LHCN-M2 (cell line): ENCODE measurements around the gene COL5A1. TPM values are rescaled to one million over a fixed set of nuclear protein-coding genes. Genes with fewer than 3 reads are reported as not detected.
A peak's percentile ranks its signal among the peaks of the same experiment; 100 is the strongest.
"Not testable (repeated sequence)": the region's sequence is repeated elsewhere in the genome, so short reads cannot be mapped to it uniquely, and the experiment has no call there.

Experiments used
- DNase-seq: peaks from one replicate; pipeline ENCODE4 v3.0.0-alpha.2; 2012; ENCODE audit warnings: low read depth
- total RNA-seq: library from RNA; depleted of rRNA; stranded (reverse); fragments of >200 nt; gene quantifications from 2 replicates; pipeline ENCODE4 v1.2.3, GENCODE V29; 2014

COL5A1 gene
- total RNA-seq, 1 experiment from 2014 or later, result 36.4 TPM

DNA sequence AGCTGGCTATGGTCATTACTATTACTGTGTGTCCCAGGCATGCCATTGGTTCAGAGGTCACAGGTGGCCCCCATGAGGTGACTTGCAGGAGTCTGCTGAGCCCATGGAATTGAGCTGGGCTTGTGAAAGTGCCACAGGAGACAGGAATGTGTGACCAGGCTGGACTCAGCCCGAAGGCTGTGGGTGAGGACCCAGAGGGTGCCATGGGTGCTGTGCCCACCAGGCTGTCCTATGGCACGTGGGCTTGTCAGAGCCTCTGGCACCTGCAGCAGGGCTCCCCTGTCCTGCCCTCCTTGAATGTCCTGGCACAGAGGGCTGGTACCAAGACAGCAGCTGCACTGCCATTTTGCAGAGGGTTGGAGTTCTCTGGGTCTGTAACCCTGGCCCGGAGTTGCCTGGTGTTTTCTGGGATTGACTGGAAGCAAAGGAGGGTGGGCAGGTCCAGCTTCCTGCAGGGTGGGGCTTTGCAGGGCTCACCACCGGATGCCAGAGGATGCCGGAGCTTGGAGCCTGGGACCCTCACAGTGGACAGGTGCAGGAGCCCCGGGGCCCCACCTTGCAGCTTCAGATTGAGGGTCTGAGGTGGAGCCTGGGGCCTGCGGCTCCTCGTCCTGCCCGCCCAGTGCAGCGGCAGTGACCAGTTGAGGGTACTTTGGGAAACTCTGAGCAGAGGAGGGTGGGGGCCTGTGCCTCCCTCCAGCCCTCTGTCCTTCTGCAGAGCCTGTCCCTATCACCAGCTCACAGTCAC lies 14.2 kb downstream of the COL5A1 start:
- DNase-seq, result no peak

DNA sequence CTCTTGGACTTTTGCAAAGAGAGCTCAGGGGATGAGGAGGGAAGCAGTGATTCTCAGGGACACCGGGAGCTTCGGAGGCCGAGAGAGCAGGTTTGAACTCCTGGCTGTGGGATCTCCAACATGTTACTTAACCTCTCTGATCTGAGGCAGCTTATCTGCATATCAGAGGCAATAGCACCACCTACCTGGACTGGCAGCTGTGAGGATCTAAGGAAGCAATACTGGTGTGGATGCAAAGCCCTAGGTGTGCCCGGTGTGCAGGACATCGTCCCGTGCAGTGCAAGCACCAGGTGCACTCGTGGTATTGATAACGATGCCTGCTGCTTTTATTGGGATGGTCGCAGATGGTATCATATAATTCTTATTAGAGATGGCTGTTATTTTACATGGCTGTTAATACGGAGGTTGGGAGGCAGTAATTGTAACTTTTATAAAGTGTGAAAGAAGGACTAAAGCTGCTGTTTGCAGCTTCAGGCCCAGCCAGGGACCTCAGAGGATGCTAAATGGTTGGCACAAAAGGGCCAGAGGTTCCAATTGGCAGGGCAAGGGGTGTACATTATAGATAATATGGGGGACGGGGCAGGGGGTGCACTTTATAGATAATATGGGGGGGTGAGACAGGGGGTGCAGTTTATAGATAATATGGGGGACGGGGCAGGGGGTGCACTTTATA lies 14.9 kb downstream of the COL5A1 start:
- DNase-seq, result no peak

DNA sequence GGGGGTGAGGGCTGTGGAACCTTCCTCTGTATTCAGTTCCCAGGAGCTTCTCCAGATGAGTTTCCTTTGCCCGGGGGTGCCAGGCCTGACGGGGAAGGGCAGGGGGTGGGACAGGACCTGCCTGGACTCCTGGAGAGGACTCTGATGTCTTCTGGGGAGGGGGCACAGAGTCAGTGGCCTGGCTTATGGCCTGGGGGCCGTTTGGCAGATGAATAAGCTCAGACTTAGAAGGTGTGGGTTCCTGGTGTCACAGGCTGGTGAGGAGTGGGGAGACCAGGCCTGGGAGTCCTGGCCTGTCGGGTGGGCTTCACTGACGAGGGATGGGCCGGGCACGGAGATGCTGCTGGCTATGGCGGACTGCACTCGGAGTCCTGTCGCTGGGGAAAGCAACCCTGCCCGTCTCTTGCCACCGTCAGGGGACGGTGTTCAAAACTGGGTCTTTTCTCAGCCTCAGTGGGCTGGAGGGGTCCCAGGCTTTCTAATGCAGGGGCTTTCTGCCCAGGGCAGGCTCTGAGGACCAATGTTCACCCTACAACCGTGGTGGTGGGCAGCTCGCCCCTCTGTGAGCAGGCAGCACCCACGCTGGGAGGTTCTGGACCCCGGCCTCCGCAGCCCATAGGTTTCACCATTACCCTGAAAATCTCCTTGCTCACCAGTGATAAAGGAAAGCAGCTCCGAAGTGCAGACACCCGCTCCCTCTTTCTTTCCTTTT lies 16.2 kb downstream of the COL5A1 start:
- DNase-seq, result no peak

GRCh38 chr9:134658378-134658955 lies 16.9 kb downstream of the COL5A1 start:
- no peak for DNase-seq

DNA sequence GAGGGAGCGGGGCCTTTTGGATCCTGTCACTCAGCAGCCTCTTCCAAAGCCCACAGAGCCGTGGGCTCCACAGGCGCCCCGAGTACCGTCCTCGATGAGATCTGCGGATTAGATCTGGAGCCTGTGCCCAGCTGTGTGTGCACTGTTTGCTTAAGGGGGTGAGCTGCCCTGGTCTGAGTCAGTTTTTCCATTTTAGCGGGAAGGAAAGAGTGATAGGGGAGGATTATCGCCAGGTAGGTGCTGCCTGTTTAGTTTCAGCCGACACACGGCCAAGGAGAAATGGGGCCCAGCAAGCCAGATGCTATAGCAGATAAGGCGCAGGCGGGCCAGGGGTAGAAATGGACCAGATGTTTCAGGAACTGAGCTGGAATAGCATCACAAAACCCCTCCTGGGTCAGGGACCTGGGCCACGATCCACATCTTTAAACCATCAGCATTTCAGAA lies 18.1 kb downstream of the COL5A1 start:
- DNase-seq, result no peak

GRCh38 chr9:134660407-134660806 lies 18.8 kb downstream of the COL5A1 start:
- peak; percentile 57 for DNase-seq

- peak; percentile 37 for DNase-seq
Observed at GRCh38 chr9:134661299-134661698, 19.7 kb downstream of the COL5A1 start.

DNA sequence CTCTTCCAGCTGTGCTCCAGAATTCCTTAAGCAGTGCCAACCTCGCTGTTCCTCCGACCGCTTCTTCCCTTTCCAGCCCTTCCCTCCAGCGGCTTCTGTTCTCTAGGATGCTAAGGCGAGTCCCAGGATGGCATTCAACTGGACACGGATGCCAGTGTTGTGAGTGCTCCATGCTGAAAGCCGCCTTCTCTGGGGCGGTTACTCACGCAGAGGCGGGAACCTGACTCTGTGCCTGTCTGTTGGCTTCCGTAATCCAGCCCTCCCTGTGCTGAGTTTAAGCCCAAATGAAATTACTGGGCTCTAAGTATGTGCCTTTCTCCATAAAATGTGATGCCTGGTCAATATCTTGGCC lies 20.2 kb downstream of the COL5A1 start:
- peak; percentile 78 for DNase-seq

- DNase-seq, result peak; percentile 88
Observed at GRCh38 chr9:134662143-134662876, 20.7 kb downstream of the COL5A1 start.

DNA sequence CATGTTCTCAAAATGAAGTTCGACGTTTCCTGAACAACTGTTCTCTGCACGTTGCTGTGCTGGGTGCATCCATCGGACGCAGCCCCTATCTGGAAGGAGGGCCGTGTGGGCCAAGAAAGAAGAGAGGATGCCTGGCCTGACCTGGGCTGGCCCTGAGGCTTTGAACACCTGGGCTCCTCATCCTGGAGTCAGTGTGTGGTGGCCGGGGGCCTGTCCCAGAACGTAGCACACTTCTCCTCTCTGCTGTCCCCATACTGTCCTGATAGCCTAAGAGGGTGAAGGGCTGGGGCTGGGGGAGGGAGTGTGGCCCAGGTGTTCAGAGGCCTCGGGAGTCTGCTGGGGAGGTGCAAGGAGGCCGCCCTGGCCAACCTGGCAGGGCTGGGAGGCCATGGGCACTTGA lies 21.5 kb downstream of the COL5A1 start:
- no peak for DNase-seq

- DNase-seq, result no peak
Observed at GRCh38 chr9:134663753-134664415, 22.3 kb downstream of the COL5A1 start.

- no peak for DNase-seq
Observed at GRCh38 chr9:134664446-134664845, 22.8 kb downstream of the COL5A1 start.

DNA sequence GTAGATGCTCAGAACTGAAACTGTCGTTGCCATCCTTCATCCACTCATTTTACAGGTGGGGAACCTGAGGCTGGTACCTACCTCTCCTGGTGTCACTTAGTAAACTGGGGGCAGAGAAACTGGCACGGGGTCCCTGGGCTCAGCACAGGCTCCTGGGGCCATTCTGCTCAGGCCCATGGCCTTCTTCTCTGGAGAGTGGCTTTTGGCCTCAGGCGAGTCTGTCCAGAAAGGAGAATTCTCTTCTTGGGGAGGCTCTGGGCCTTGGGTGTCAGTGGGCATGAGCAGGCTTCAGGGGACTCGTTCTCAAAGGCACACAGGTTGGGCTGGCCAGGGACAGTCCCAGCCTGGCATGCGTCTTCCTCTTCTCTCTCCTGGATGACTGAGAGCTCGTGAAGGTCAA lies 24.6 kb downstream of the COL5A1 start:
- DNase-seq, result no peak

- peak; percentile 62 for DNase-seq
Observed at GRCh38 chr9:134666831-134667230, 25.2 kb downstream of the COL5A1 start.

DNA sequence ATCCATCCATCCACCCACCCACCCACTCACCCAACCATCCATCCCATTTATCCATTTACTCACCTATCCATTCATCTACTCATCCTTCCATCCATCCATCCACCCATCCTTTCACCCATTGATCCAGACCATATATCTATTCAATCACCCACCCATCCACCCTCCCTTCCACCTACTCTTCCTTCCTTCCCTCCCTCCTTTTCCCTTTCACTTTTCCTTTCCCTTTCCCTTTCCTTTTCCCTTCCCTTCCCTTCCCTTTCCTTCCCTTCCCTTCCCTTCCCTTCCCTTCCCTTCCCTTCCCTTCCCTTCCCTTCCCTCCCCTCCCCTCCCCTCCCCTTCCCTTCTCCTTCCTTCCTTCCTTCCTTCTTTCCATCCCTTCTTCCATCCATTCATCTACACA lies 27.4 kb downstream of the COL5A1 start:
- not testable (repeated sequence) for DNase-seq

- peak; percentile 27 for DNase-seq
Observed at GRCh38 chr9:134669399-134669955, 27.9 kb downstream of the COL5A1 start.

- DNase-seq, result peak; percentile 86
Observed at GRCh38 chr9:134670042-134670525, 28.5 kb downstream of the COL5A1 start.

GRCh38 chr9:134670851-134671281 lies 29.3 kb downstream of the COL5A1 start:
- DNase-seq, result no peak

DNA sequence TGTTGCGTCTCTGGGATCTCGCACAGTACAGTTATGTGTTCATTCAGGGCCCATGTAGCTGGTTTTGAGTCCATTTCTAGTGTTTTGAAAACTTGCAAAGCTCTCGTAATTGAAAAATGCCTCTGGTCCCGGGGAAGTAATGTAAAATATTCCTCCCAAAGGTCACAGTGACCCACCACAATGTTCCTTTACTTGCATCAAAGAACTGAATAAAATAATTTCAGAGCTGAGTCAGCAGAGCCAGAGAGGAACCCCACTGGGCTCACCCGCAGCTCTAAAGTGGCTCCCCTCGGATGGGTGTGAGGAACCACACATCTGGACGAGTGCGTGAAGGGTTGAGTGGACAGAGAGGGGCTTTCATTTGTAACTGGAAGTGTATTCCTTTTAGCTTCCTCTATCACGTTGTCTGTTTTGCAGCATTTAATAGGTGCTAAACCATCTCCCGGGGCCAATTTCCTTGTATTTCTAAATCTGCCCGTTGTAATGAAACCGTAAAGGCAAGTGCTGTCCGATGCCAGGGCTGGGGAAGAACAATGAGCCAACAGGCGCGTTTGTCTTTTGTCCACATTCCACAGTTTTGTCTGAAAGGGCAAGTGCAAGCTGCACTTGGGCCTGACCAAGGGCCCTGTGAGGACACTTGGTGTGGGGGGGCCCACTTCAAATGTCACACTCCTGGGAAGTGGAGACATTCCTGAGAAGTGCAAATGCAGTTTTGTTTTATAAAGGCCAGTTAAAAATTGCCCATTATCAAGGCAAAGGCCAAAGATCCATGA lies 29.9 kb downstream of the COL5A1 start:
- DNase-seq, result peak; percentile 48

- no peak for DNase-seq
Observed at GRCh38 chr9:134676361-134676760, 34.8 kb downstream of the COL5A1 start.
